ENCODE measurements around the gene UBA6. TPM values are rescaled to one million over a fixed set of nuclear protein-coding genes. Genes with fewer than 3 reads are reported as not detected.

The UBA6 gene
- total RNA-seq, 6 experiments from 2014 or later, result 84.7 to 137 (median 94.7) TPM

- Mint-ChIP-seq H3K9me3 (peaks cover 4% of the 10 kb centered on the region; the same call in 1 of the 2 replicates), H3K27me3 (ENCODE audit: insufficient read depth) (no peaks in the 10 kb centered on the region), H3K36me3 (ENCODE audit: low read depth) (peaks cover 49% of the 10 kb centered on the region), H3K4me3 (peak overlapping the region; percentile 95), H3K4me1 (ENCODE audit: low read depth) (peaks cover 55% of the 10 kb centered on the region), H3K27ac (peak overlapping the region; percentile 95)
- no peak for DNase-seq
- TF ChIP-seq CTCF (IDR thresholded peaks at IDR 0.05), result no peak
Measured at GRCh38 chr4:67702166-67702565, 1.2 kb upstream of the UBA6 start.

GRCh38 chr4:67701517-67701850 lies 529 bp upstream of the UBA6 start:
- Mint-ChIP-seq H3K4me1 (ENCODE audit: low read depth) (peaks cover 55% of the 10 kb centered on the region), H3K27ac (peak overlapping the region; percentile 95), H3K36me3 (ENCODE audit: low read depth) (peaks cover 43% of the 10 kb centered on the region), H3K4me3 (peak overlapping the region; percentile 95), H3K9me3 (peaks cover under 1% of the 10 kb centered on the region; the same call in 1 of the 2 replicates), H3K27me3 (ENCODE audit: insufficient read depth) (no peaks in the 10 kb centered on the region)
- no peak for TF ChIP-seq CTCF (IDR thresholded peaks at IDR 0.05)
- no peak for DNase-seq

- Mint-ChIP-seq H3K4me3 (peak overlapping the region; percentile 95), H3K36me3 (ENCODE audit: low read depth) (peaks cover 41% of the 10 kb centered on the region), H3K4me1 (ENCODE audit: low read depth) (peaks cover 58% of the 10 kb centered on the region), H3K9me3 (no peaks in the 10 kb centered on the region), H3K27ac (peak overlapping the region; percentile 95), H3K27me3 (ENCODE audit: insufficient read depth) (no peaks in the 10 kb centered on the region)
- peak; percentile 19 for DNase-seq
- TF ChIP-seq CTCF (IDR thresholded peaks at IDR 0.05), result no peak
Measured at GRCh38 chr4:67700116-67700737, 728 bp downstream of the UBA6 start.

GRCh38 chr4:67699603-67700002 lies 1.4 kb downstream of the UBA6 start:
- Mint-ChIP-seq H3K27me3 (ENCODE audit: insufficient read depth) (no peaks in the 10 kb centered on the region), H3K27ac (peak overlapping the region; percentile 95), H3K4me3 (peak overlapping the region; percentile 95), H3K4me1 (ENCODE audit: low read depth) (peaks cover 59% of the 10 kb centered on the region), H3K36me3 (ENCODE audit: low read depth) (peaks cover 41% of the 10 kb centered on the region), H3K9me3 (no peaks in the 10 kb centered on the region)
- TF ChIP-seq CTCF (IDR thresholded peaks at IDR 0.05), result no peak
- DNase-seq, result no peak

- Mint-ChIP-seq H3K36me3 (ENCODE audit: low read depth) (peaks cover 42% of the 10 kb centered on the region), H3K27ac (no peak overlapping the region), H3K27me3 (ENCODE audit: insufficient read depth) (no peaks in the 10 kb centered on the region), H3K4me1 (ENCODE audit: low read depth) (peaks cover 52% of the 10 kb centered on the region), H3K4me3 (no peak overlapping the region), H3K9me3 (no peaks in the 10 kb centered on the region)
- DNase-seq, result no peak
- no peak for TF ChIP-seq CTCF (IDR thresholded peaks at IDR 0.05)
Measured at GRCh38 chr4:67697860-67698687, 2.9 kb downstream of the UBA6 start.
